ENCODE measurements around the gene BMP7.

BMP7 gene

GRCh38 chr20:57257701-57258453 lies 8.6 kb downstream of the BMP7 start:
- H3K4me1 ChIP-seq = peaks cover 3% of the 10 kb centered on the region; the same call in 1 of the 2 replicates
- no peak for TF ChIP-seq CTCF (IDR thresholded peaks at IDR 0.05; ENCODE audit: low read depth, low read length)
- H3K9me3 ChIP-seq = no peaks in the 10 kb centered on the region
- peaks cover 36% of the 10 kb centered on the region for H3K27me3 ChIP-seq
- DNase-seq = no peak
- H3K36me3 ChIP-seq = no peaks in the 10 kb centered on the region
- no peak overlapping the region for H3K4me3 ChIP-seq (ENCODE audit: low read depth, low read length)

DNA sequence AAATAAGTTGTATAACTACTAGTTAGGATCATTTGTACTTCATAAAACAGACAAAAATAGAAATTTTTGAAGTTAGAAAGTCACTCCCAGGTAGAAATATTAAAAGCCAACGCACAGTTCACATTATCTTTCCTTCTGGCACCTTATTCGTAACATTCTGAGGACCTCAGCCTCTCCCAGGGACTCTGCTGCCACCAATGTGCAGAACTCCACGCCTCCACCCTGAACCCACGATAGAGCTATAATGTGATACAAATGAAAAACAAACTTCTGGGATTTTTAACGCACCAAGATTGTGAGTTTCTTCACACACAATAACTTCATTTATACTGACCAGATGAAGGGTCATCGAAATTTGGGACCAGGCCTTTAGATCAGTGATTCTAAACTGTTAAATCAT lies 9.5 kb downstream of the BMP7 start:
- H3K4me1 ChIP-seq = peaks cover 4% of the 10 kb centered on the region
- peaks cover 36% of the 10 kb centered on the region for H3K27me3 ChIP-seq
- H3K4me3 ChIP-seq (ENCODE audit: low read depth, low read length) = no peak overlapping the region
- no peak for TF ChIP-seq CTCF (IDR thresholded peaks at IDR 0.05; ENCODE audit: low read depth, low read length)
- no peaks in the 10 kb centered on the region for H3K36me3 ChIP-seq
- no peak for DNase-seq
- H3K9me3 ChIP-seq = no peaks in the 10 kb centered on the region

GRCh38 chr20:57256205-57256604 lies 10.2 kb downstream of the BMP7 start:
- Histone ChIP-seq H3K9me3 (no peaks in the 10 kb centered on the region), H3K4me1 (peaks cover 6% of the 10 kb centered on the region), H3K4me3 (ENCODE audit: low read depth, low read length) (no peak overlapping the region), H3K27me3 (peaks cover 32% of the 10 kb centered on the region), H3K36me3 (no peaks in the 10 kb centered on the region)
- no peak for DNase-seq
- no peak for TF ChIP-seq CTCF (IDR thresholded peaks at IDR 0.05; ENCODE audit: low read depth, low read length)

DNA sequence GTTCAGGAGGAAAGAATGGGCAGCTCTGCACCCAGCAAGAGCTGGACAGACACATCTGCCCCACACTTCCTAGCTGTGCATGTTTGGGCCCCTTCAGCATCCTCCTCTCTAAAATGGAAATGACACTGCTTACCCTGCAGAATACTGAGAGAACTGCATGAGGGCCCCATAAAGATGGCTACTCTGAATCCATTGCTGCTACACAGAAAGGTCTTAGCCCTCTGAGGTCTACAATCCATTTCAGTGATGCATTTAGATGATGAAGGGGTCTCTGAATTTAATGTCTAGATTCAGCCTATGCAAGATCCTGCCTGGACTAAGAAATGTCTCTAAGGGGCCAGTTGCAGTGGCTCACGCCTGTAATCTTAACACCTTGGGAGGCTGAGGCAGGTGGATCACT lies 11.3 kb downstream of the BMP7 start:
- Histone ChIP-seq H3K9me3 (no peaks in the 10 kb centered on the region), H3K4me1 (peaks cover 9% of the 10 kb centered on the region), H3K4me3 (ENCODE audit: low read depth, low read length) (no peak overlapping the region), H3K27me3 (peaks cover 21% of the 10 kb centered on the region), H3K36me3 (no peaks in the 10 kb centered on the region)
- no peak for DNase-seq
- TF ChIP-seq CTCF (IDR thresholded peaks at IDR 0.05; ENCODE audit: low read depth, low read length) = no peak

DNA sequence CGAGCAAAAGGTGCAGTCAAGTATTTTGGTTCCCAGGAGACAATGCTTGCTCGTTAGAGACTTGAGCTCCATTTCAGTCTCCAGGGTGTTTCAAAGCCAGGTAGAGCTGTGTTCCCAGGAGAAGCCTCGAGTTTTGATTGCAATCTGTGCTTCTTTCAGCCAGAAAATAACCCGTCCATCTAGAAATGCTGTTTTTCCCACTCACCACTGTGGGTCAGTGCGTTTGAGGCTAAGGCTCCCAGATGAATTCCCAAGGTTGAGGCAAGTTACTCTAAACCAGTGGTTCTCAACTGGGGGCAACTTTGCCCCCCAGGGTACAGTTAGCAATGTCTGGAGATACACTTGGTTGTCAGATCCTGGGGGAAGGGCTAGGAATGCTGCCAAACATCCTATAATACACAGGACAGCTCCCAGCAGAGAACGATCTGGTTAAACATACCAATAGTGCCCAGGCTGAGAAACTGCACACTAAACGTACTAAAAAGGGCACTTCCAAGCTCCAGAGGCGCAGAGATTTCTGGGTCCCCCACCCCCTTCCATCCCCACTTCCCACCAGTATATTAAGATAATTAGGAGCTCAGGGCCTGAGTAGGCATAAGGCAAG lies 13.8 kb downstream of the BMP7 start:
- Histone ChIP-seq H3K4me3 (ENCODE audit: low read depth, low read length) (no peak overlapping the region), H3K9me3 (peaks cover 3% of the 10 kb centered on the region; the same call in 1 of the 2 replicates), H3K4me1 (peaks cover 9% of the 10 kb centered on the region), H3K36me3 (no peaks in the 10 kb centered on the region), H3K27me3 (no peaks in the 10 kb centered on the region; the same call in 1 of the 2 replicates)
- 0 out of 2 replicates have a peak, but pooled peaks have one; percentile 8 for TF ChIP-seq CTCF (IDR thresholded peaks at IDR 0.05; ENCODE audit: low read depth, low read length)
- no peak for DNase-seq

- no peaks in the 10 kb centered on the region for H3K36me3 ChIP-seq
Observed at GRCh38 chr20:57251949-57252348, 14.5 kb downstream of the BMP7 start.

More at GRCh38 chr20:57251949-57252348, 14.5 kb downstream of the BMP7 start:
- Histone ChIP-seq H3K4me1 (peaks cover 9% of the 10 kb centered on the region), H3K27me3 (no peaks in the 10 kb centered on the region), H3K4me3 (ENCODE audit: low read depth, low read length) (no peak overlapping the region), H3K9me3 (peaks cover 3% of the 10 kb centered on the region; the same call in 1 of the 2 replicates)
- TF ChIP-seq CTCF (IDR thresholded peaks at IDR 0.05; ENCODE audit: low read depth, low read length) = no peak
- DNase-seq = no peak

Data from BE2C (cell line).